NCI-H2171 treated with DMSO at 0.1 percent for 48 hours (cell line): Measurements from ENCODE around the gene ZNF398.
"Not testable (repeated sequence)": the region's sequence is repeated elsewhere in the genome, so short reads cannot be mapped to it uniquely, and the experiment has no call there.

ENCODE experiments used
- DNase-seq: peaks from one replicate; lab custom pipeline; 2025; lab: John Stamatoyannopoulos, UW

Gene ZNF398

DNA sequence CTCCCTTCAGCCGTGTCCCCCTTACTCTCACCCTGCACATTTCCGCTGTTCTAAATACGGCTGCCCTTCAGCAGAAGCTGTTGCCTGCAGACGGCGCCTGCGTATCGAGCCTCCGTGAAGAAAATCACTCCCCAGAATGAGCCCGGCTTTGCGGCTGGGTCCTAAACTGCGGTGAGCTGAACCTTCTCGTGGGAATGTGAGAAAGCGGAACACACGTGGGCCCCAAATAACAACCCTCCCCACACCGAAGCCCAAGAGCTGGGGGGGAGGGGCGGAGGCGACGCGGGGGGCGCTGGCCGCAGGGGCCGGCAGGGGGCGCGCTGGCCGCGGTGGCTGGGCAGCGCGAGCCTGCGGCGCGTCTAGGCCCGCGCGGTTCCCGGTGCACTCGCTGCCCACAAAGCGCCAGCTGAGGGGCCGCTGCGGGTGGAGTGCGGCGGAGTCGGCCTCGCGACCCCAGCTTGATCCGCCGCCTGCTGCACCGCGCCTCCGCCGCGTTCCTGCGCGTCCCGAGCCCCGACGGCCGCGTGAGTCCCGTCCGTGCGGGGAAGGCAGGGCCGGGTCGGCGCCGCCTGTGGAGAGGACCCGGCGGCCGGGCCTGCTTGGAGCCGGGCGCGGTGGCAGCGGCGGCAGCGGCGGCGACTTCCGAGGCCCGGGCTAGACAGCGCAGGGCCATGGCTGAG, at the start of gene ZNF398:
Gene ZNF398 (plus strand): TSS at position 382 of the 680 bp plus-strand sequence. CDS start 290 bp downstream, at position 672.
- DNase-seq: peak; percentile 75

DNA sequence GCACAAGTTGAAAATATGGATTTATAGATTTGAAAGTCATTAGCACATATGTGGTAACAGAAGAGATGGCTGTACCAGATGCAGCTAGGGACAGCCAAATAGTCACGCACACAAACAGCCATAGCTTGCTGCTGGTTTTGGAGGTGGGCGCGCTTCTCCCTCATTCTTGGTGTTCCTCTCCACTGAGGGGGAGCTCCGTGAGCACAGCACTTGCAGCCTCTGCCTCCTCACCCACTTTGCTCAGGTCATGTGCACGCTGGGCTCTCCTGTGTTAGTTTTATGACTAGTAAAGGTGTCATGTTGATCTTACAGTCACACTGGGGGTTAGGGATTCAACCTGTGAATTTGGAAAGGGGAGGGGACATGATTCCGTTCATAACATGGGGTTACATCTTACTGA, 48.2 kb upstream of the ZNF398 start:
- no peak for DNase-seq

- no peak for DNase-seq
Observed at GRCh38 chr7:149100821-149101220, 46.4 kb upstream of the ZNF398 start.

DNA sequence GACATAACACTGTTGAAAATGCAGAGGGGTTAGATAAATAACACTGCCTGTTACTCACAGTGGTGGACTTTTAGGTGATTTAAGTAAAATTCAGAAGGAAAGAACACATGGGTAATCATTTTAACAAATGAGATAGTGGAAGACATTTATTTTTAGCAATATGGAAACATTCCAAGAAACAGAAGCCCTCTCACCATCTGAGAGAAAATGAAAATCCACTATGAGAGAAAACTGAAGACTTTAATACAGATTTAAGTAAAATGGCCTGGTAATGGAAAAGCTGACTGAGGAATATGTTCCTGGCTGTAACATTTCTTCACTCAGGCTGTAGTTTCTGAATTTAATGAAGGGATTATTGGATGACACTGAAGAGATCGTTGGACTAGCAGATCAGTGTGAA, 44.6 kb upstream of the ZNF398 start:
- DNase-seq: no peak

GRCh38 chr7:149103424-149103823, 43.8 kb upstream of the ZNF398 start:
- no peak for DNase-seq

DNA sequence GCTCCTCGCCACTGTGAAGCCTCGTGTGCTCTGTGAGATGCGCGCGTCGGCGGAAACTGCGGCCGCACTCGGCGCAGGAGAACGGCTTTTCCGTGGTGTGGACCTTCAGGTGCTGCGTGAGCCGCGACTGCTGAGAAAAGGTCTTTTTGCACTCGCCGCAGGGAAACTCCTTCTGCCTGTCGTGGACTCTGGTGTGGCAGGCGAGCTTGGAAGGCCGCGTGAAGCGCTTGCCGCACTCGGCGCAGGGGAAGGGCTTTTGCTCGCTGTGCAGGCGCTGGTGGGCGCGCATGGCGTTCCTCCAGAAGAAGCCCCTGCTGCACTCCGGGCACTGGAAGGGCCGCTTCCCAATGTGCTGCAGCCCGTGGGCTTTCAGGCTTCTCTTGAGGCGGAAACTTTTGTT, 43.0 kb upstream of the ZNF398 start:
- DNase-seq: no peak

DNA sequence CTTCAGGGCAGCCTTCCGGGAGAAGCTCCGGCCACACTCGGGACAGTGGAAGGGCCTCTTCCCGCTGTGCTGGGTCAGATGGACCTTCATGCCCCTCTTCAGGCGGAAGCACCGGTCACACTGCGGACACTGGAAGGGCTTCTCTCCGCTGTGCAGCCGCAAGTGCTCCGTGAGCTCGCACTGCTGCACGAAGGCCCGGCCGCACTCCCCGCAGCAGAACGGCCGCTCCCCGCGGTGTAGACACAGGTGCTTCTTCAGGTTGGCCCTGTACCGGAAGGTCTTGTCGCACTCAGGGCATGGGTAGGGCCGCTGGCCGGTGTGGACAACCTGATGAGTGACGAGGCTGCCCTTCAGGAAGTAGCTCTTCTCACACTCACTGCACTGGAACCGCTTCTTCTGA, 42.5 kb upstream of the ZNF398 start:
- DNase-seq: no peak

DNA sequence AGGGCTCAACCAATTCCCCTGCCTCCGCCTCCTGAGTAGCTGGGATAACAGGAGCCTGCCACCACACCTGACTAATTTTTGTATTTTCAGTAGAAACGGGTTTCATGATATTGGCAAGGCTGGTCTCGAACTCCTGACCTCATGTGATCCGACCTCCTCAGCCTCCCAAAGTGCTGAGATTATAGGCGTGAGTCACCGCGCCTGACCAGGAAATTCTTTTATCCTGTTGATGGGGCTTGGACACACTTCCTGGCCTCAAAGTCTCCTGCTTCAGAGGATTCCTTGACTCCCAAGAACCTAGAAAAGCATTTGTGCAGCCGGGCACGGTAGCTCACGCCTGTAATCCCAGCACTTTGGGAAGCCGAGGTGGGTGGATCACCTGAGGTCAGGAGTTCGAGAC, 37.3 kb upstream of the ZNF398 start:
- no peak for DNase-seq

- DNase-seq: no peak
Observed at GRCh38 chr7:149125189-149125862, 21.9 kb upstream of the ZNF398 start.

DNA sequence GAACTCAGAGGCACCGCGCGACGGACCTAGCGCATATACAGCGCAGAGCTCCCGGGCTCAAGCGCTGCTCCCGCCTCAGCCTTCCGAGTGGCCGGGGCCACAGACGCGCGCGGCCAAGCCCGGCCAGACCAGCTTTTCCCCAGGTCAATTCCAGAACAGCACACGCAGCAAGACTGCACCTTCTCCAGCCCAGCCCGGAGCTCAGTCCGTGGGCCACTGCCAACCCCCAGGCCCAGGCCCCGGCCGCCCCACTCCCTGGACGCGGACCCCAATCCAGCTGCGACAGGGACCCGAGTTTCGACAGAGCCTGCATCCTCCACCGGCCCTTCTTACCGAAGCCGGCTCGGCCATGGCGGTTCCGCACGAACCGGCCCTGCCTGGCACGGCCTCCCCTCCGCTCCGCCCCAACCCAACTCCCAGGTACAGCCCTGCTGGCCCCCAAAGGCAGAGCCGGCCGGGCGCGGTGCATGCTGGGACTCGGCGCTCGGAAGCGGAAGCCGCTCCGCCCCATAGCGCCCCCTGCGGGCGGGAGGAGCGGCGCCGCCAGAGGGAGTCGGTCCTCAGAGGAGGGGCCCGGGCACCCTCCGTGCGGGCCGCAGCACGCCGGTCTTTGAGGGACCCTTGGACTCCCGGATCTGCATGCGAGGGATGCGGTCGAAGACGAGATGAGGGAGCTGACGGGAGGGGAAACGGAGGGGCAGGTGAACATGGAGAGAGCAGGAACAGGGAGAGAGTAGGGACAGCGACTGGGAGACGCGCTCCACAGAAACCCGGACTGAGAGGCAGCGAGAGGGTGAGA, 21.2 kb upstream of the ZNF398 start, which contains the start of gene ZNF425:
Gene ZNF425 (minus strand): TSS at position 462 of the 799 bp plus-strand sequence. CDS start 111 bp downstream, at position 351.
- DNase-seq: peak; percentile 87

DNA sequence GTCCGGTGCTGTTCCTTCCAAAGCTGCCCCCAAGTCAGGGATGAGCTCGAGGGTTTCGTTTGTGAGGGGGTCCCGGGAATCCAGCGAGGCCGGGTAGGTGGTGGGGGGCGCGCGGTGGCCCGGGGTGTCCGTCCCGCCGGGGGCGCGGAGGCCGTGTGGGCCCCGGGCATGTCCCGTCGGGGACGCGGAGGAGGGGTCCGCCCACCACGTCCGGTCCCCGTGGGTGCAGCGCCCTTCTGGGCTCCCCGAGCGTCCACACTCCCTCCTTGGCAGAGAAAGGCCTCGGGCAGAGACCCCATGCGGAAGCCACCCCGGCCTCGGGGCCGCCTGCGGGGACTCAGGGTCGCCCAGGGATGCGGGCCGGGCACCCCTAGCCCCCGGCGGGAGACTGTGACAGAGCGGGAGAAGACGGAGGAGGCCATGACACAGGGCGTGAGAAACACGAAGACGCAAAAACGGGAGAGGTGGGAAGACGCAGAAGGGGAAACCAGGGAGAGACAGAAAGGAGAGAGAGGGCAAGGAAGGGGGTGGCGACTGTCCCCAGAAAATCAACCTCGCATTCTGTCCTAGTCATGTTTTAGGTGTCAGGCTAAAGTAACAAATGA, 20.5 kb upstream of the ZNF398 start:
- DNase-seq: peak; percentile 78

- no peak for DNase-seq
Observed at GRCh38 chr7:149130572-149131198, 16.6 kb upstream of the ZNF398 start.

GRCh38 chr7:149133028-149133710, 14.1 kb upstream of the ZNF398 start:
- DNase-seq: no peak

- no peak for DNase-seq
Observed at GRCh38 chr7:149136118-149136517, 11.1 kb upstream of the ZNF398 start.

- no peak for DNase-seq
Observed at GRCh38 chr7:149140831-149141230, 6.4 kb upstream of the ZNF398 start.

GRCh38 chr7:149141893-149142292, 5.4 kb upstream of the ZNF398 start:
- DNase-seq: no peak

- not testable (repeated sequence) for DNase-seq
Observed at GRCh38 chr7:149144436-149144922, 2.8 kb upstream of the ZNF398 start.

GRCh38 chr7:149145031-149145845, 2.0 kb upstream of the ZNF398 start:
- DNase-seq: no peak

DNA sequence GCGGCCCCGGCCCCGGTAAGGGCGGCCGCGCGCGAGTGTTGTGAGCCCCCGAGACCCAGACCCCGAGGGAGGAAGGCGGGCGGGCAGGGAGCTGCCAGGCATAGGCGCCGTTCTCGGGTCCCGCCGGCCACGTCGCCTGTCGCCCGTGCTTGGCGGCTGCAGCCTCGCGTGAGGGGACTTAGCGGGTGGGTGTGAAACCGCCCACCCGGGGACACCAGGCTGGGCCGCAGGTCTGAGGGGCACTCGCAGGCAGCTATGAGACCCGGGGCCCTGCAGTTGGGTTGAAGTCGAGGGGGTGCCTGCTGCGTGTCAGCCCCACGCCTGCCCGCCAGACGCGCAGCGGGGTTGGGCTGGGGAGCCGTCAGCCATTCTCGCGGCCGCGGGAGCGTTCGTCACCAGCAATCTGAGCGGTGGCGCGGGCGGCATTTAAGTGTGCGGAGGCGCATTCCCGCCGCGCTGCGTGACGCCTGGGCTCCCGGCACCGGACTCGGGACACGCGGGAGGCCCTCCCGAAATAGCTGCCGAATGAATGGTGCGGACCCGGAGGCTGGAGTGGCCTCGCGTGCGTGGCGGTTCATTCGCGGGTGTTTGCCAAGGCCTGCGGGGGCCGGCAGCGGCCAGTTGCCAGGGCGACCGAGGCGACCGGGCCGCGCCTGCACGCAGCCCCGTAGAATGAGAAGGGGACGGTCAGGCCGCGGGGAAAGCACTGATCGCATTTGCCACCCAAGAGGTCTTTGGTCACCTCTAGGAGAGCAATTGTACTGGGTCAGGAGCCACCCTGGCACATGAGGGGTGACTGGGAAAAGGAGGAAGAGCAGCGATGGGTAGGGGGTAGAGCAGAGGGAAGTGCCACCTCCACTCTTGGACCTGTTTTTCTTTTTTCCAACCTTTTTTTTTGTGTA, 750 bp downstream of the ZNF398 start:
- DNase-seq: peak; percentile 30
